Mesenchymal stem cell (in vitro differentiated cells and primary cell): ENCODE data around the gene ZAR1L.

Source experiments
- DNase-seq: peaks from one replicate; pipeline ENCODE4 v3.0.0-alpha.2; 2013
- H2AFZ ChIP-seq: one replicate; pipeline ENCODE4 v1.6.1; 2013; ENCODE audit warnings: low read depth, mild to moderate bottlenecking, control low read depth, inconsistent platforms, low read length, moderate library complexity
- H2AK5ac ChIP-seq: 2 replicates; pipeline ENCODE4 v1.6.1; 2013; ENCODE audit warnings: low read length, moderate library complexity, mild to moderate bottlenecking, inconsistent platforms; ENCODE audit not compliant: severe bottlenecking
- H2BK120ac ChIP-seq: one replicate; pipeline ENCODE4 v1.6.1; 2013; ENCODE audit warnings: low read depth, mild to moderate bottlenecking, inconsistent platforms, low read length, moderate library complexity
- H2BK12ac ChIP-seq, 2 experiments: one replicate each; pipeline ENCODE4 v1.6.1; 2013; ENCODE audit warnings: inconsistent platforms in 2 of 2, low read length in 2 of 2, mild to moderate bottlenecking in 2 of 2, moderate library complexity in 2 of 2, control low read depth in 1 of 2
- H2BK15ac ChIP-seq: one replicate; pipeline ENCODE4 v1.6.1; 2013; ENCODE audit warnings: mild to moderate bottlenecking, low read depth, inconsistent platforms; ENCODE audit not compliant: poor library complexity, severe bottlenecking
- H2BK5ac ChIP-seq: 2 replicates; pipeline ENCODE4 v1.6.1; 2013; ENCODE audit warnings: low read depth, mild to moderate bottlenecking, low read length, control low read depth, inconsistent platforms; ENCODE audit not compliant: poor library complexity, severe bottlenecking
- H3K14ac ChIP-seq, 2 experiments: one replicate each; pipeline ENCODE4 v1.6.1; 2013; ENCODE audit warnings: inconsistent platforms in 2 of 2, low read length in 2 of 2, control low read depth in 1 of 2, mild to moderate bottlenecking in 1 of 2, moderate library complexity in 1 of 2
- H3K18ac ChIP-seq, 2 experiments: one replicate each; pipeline ENCODE4 v1.6.1; 2013; ENCODE audit warnings: inconsistent platforms in 2 of 2, low read length in 2 of 2, control low read depth in 1 of 2, low read depth in 1 of 2, mild to moderate bottlenecking in 1 of 2
- H3K23ac ChIP-seq, 2 experiments: one replicate each; pipeline ENCODE4 v1.6.1; 2013; ENCODE audit warnings: inconsistent platforms in 2 of 2, low read length in 2 of 2, mild to moderate bottlenecking in 2 of 2, moderate library complexity in 2 of 2, control low read depth in 1 of 2
- H3K27ac ChIP-seq: 2 replicates; pipeline ENCODE4 v1.5.1; 2013; ENCODE audit warnings: mild to moderate bottlenecking, moderate library complexity, low read length, control low read depth, inconsistent platforms; ENCODE audit not compliant: poor library complexity, severe bottlenecking
- H3K27me3 ChIP-seq, 2 experiments: 2 replicates each; pipeline versions ENCODE4 v1.6.1 to v1.7.0; 2013; ENCODE audit warnings: low read length in 2 of 2, mild to moderate bottlenecking in 2 of 2, moderate library complexity in 2 of 2, control low read depth in 1 of 2, inconsistent platforms in 1 of 2; ENCODE audit not compliant: control insufficient read depth in 1 of 2, insufficient read depth in 1 of 2
- H3K36me3 ChIP-seq, 2 experiments: 2 replicates each; pipeline versions ENCODE4 v1.6.1 to v1.7.0; 2013; ENCODE audit warnings: low read length in 2 of 2, control low read depth in 1 of 2, inconsistent platforms in 1 of 2, low read depth in 1 of 2, mild to moderate bottlenecking in 1 of 2; ENCODE audit not compliant: insufficient read depth in 2 of 2, control insufficient read depth in 1 of 2
- H3K4ac ChIP-seq, 2 experiments: one replicate each; pipeline ENCODE4 v1.6.1; 2013; ENCODE audit warnings: inconsistent platforms in 2 of 2, low read length in 2 of 2, mild to moderate bottlenecking in 2 of 2, moderate library complexity in 2 of 2, control low read depth in 1 of 2, low read depth in 1 of 2
- H3K4me1 ChIP-seq: 2 replicates; pipeline ENCODE4 v1.6.1; 2013; ENCODE audit warnings: low read depth, low read length, control low read depth; ENCODE audit not compliant: control insufficient read depth, insufficient read depth
- H3K4me2 ChIP-seq: 2 replicates; pipeline ENCODE4 v1.6.1; 2013; ENCODE audit warnings: low read length, mild to moderate bottlenecking, inconsistent platforms; ENCODE audit not compliant: poor library complexity, severe bottlenecking
- H3K4me3 ChIP-seq, 2 experiments: 2 replicates each; pipeline versions ENCODE4 v1.5.1 to v1.7.0; 2013; ENCODE audit warnings: low read length in 2 of 2, mild to moderate bottlenecking in 2 of 2, control low read depth in 1 of 2, low read depth in 1 of 2; ENCODE audit not compliant: insufficient read depth in 1 of 2
- H3K79me1 ChIP-seq: replicated peaks from 2 replicates; pipeline ENCODE4 v1.6.1; 2013; ENCODE audit warnings: mild to moderate bottlenecking, control low read depth, low read length, inconsistent platforms; ENCODE audit not compliant: poor library complexity, severe bottlenecking
- H3K9ac ChIP-seq: 2 replicates; pipeline ENCODE4 v1.7.0; 2013; ENCODE audit warnings: mild to moderate bottlenecking, low read length, moderate library complexity
- H3K9me3 ChIP-seq: 2 replicates; pipeline ENCODE4 v1.7.0; 2013; ENCODE audit warnings: mild to moderate bottlenecking, low read length; ENCODE audit not compliant: control insufficient read depth
- H4K8ac ChIP-seq: one replicate; pipeline ENCODE4 v1.6.1; 2013; ENCODE audit warnings: inconsistent platforms, mild to moderate bottlenecking, low read length, moderate library complexity
- H4K91ac ChIP-seq: one replicate; pipeline ENCODE4 v1.6.1; 2013; ENCODE audit warnings: mild to moderate bottlenecking, low read length, inconsistent platforms
- WGBS: methylation state at CpG from one replicate; pipeline ENCODE4 v1.1.7; 2013; ENCODE audit warnings: mixed read lengths; 5-methylcytosine and 5-hydroxymethylcytosine counted together

ZAR1L gene

GRCh38 chr13:32257649-32258048 is 57.5 kb downstream of the ZAR1L start:
- Histone ChIP-seq H3K9ac (no peak overlapping the region), H2AK5ac (no peak overlapping the region)

GRCh38 chr13:32256243-32256642 is 58.9 kb downstream of the ZAR1L start:
- WGBS: 90% methylated on average over 3 of the region's 4 CpGs
- H4K8ac ChIP-seq: no peak overlapping the region

More at GRCh38 chr13:32257649-32258048, 57.5 kb downstream of the ZAR1L start:
- H4K91ac ChIP-seq: no peak overlapping the region
- H3K27me3 ChIP-seq: no peaks in the 10 kb centered on the region
- H4K8ac ChIP-seq: no peak overlapping the region
- no peak overlapping the region for H3K18ac ChIP-seq
- no peak overlapping the region for H2BK120ac ChIP-seq
- H3K79me1 ChIP-seq: no peaks in the 10 kb centered on the region
- no peak for DNase-seq
- H3K23ac ChIP-seq: no peak overlapping the region
- H2BK15ac ChIP-seq: no peak overlapping the region
- H3K4me3 ChIP-seq: no peak overlapping the region
- H2AFZ ChIP-seq: no peak overlapping the region
- no peaks in the 10 kb centered on the region for H3K9me3 ChIP-seq
- no peak overlapping the region for H3K4me2 ChIP-seq
- no peak overlapping the region for H2BK12ac ChIP-seq
- peaks cover 0 to 8% of the 10 kb centered on the region in 2 experiments for H3K36me3 ChIP-seq
- no peak overlapping the region for H2BK5ac ChIP-seq
- H3K4ac ChIP-seq: no peak overlapping the region
- H3K27ac ChIP-seq: no peak overlapping the region
- no peak overlapping the region for H3K14ac ChIP-seq
- peaks cover 1% of the 10 kb centered on the region for H3K4me1 ChIP-seq

GRCh38 chr13:32255724-32256109 is 59.4 kb downstream of the ZAR1L start:
- Histone ChIP-seq H3K27ac (no peak overlapping the region), H3K4me2 (no peak overlapping the region), H2BK15ac (no peak overlapping the region), H3K14ac (no peak overlapping the region), H3K27me3 (no peaks in the 10 kb centered on the region), H4K8ac (no peak overlapping the region), H3K4me3 (no peak overlapping the region), H3K9ac (no peak overlapping the region), H3K23ac (no peak overlapping the region), H2AK5ac (no peak overlapping the region), H4K91ac (no peak overlapping the region), H3K4me1 (peaks cover 1% of the 10 kb centered on the region), H3K18ac (no peak overlapping the region), H3K9me3 (no peaks in the 10 kb centered on the region), H2BK5ac (no peak overlapping the region), H3K79me1 (no peaks in the 10 kb centered on the region), H2BK12ac (no peak overlapping the region), H2AFZ (no peak overlapping the region), H3K36me3 (peaks cover 0 to 11% of the 10 kb centered on the region in 2 experiments), H3K4ac (no peak overlapping the region), H2BK120ac (no peak overlapping the region)
- no peak for DNase-seq
- 44% methylated on average over 1 of the region's 6 CpGs for WGBS

More at GRCh38 chr13:32256243-32256642, 58.9 kb downstream of the ZAR1L start:
- Histone ChIP-seq H4K91ac (no peak overlapping the region), H2BK15ac (no peak overlapping the region), H2BK12ac (no peak overlapping the region), H3K4ac (no peak overlapping the region), H2AFZ (no peak overlapping the region), H2BK5ac (no peak overlapping the region), H3K79me1 (no peaks in the 10 kb centered on the region), H3K4me1 (peaks cover 1% of the 10 kb centered on the region), H3K4me2 (no peak overlapping the region), H2AK5ac (no peak overlapping the region), H3K27ac (no peak overlapping the region), H3K23ac (no peak overlapping the region), H3K9ac (no peak overlapping the region), H3K27me3 (no peaks in the 10 kb centered on the region), H3K18ac (no peak overlapping the region), H3K14ac (no peak overlapping the region), H3K4me3 (no peak overlapping the region), H2BK120ac (no peak overlapping the region), H3K9me3 (no peaks in the 10 kb centered on the region), H3K36me3 (peaks cover 0 to 11% of the 10 kb centered on the region in 2 experiments)
- no peak for DNase-seq

- no peaks in the 10 kb centered on the region for H3K27me3 ChIP-seq
- 95% methylated on average over 9 of the region's 10 CpGs for WGBS
These were observed 60.0 kb downstream of the ZAR1L start for GRCh38 chr13:32254916-32255723.

More at GRCh38 chr13:32254916-32255723, 60.0 kb downstream of the ZAR1L start:
- Histone ChIP-seq H3K18ac (no peak overlapping the region), H2BK120ac (no peak overlapping the region), H2BK15ac (no peak overlapping the region), H3K14ac (no peak overlapping the region), H2BK12ac (no peak overlapping the region), H3K79me1 (no peaks in the 10 kb centered on the region), H3K4me2 (no peak overlapping the region), H3K23ac (no peak overlapping the region), H3K4me1 (no peaks in the 10 kb centered on the region), H3K9me3 (no peaks in the 10 kb centered on the region), H3K9ac (no peak overlapping the region), H3K4me3 (no peak overlapping the region), H4K8ac (no peak overlapping the region), H3K36me3 (peaks cover 0 to 11% of the 10 kb centered on the region in 2 experiments), H2BK5ac (no peak overlapping the region), H4K91ac (no peak overlapping the region), H3K4ac (no peak overlapping the region), H3K27ac (no peak overlapping the region), H2AFZ (no peak overlapping the region), H2AK5ac (no peak overlapping the region)
- no peak for DNase-seq
